GM18508 (cell line): ENCODE results near the gene HAGHL.
"Not testable (repeated sequence)": the region's sequence is repeated elsewhere in the genome, so short reads cannot be mapped to it uniquely, and the experiment has no call there.

Experiments
- ATAC-seq: cut with Tn5 transposase; IDR thresholded peaks from one replicate; pipeline ENCODE4 v1.9.1; 2021; ENCODE audit warnings: moderate number of reproducible peaks; ENCODE audit not compliant: insufficient read depth, unreplicated experiment

Gene HAGHL

DNA sequence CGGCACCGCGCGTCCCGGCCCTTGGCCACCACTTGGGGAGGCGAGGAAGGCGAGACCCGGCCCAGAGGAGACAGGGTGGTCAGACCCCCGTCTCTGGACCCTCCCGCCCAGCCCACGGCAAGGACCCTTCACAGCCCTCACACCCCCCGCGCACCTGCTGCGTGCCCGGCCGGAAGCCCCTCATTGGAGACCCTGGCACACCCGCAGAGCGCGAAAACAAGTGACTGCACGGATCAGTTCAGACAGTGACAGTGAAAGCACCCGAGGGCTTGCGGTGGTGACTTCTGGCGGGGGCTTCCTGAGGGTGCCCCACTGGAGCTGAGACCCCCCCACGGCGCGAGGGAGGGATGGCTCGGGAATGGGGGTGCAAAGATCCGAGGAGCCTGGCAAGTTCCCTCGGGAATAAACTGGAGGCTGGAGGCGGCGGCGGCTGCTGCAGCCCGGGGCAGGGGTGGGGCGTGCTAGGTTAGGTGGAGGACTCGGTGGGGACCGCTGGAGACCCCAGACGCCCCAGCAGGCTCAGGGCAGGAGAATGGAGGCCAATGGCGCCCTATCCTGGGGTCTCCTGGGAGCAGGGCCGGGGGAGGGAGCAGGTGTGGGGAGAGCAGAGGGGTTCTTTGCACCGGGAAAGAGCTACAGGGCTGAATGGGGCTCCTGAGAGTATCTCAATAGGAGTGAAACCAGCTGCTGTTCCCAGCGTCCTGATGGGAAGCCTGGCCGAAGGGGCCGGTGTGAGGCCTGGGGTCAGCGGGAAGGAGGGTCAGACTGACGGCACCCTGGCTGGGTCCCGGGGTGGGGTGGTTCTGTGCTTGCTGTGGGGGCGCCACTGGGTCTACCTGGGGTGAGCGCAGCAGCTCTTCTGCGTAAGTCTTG lies 20.5 kb upstream of the HAGHL start:
- ATAC-seq: no peak

DNA sequence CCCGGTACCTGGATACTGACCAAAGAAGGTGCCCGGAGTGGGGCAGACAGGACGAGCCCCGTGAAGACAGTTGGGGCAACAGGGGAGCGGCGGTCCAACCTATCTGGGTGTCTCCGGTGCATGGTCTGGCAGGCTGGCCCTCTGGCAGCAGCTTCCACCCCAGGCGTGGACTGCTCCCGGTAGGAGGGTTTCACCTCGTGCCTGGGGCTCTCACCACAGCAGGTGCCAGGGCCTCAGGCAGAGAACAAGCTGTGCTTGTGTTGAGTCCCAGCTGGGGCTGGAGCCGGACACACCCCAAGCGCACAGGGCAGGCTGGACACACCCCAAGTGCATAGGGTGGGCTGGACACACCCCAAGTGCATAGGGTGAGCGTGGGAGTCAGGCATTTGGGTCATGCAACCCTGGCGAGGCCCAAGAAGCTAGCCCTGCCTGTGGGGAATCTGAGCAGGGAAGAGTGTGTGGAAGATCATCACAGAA lies 19.8 kb upstream of the HAGHL start:
- no peak for ATAC-seq

DNA sequence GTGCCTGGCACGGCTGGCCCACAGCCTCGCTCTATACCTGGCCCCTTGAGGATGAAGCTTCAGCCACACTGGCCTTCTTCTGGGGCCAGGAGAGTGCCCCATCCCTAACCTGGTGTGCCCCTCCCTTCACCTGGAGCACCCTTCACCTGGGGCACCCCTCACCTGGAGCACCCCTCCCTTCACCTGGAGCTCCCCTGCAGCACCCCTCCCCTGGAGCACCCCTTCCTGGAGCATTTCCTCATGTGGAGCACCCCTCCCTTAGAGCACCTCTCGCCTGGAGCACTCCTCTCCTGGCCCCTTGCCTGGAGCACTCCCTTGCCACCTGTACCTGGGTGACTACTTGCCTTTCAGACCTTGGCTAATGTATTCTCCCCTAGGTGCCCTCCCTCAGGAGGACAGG lies 18.9 kb upstream of the HAGHL start:
- ATAC-seq: no peak

DNA sequence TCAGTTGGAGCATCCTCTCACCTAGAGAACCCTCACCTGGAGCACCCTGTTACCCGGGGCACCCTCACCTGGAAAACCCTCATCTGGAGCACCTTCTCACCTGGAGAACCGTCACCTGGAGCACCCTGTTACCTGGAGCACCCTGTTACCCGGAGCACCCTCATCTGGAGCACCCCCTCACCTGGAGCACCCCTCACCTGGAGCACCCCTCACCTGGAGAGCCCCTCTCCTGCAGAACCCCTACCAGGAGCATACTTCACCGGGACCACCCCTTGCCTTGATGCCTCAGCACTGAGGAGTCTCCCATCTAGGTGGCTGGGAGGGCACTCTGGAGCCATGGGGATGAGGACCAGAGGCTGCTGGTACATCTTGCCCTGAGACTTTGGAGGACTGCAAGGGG lies 17.9 kb upstream of the HAGHL start:
- ATAC-seq: no peak

DNA sequence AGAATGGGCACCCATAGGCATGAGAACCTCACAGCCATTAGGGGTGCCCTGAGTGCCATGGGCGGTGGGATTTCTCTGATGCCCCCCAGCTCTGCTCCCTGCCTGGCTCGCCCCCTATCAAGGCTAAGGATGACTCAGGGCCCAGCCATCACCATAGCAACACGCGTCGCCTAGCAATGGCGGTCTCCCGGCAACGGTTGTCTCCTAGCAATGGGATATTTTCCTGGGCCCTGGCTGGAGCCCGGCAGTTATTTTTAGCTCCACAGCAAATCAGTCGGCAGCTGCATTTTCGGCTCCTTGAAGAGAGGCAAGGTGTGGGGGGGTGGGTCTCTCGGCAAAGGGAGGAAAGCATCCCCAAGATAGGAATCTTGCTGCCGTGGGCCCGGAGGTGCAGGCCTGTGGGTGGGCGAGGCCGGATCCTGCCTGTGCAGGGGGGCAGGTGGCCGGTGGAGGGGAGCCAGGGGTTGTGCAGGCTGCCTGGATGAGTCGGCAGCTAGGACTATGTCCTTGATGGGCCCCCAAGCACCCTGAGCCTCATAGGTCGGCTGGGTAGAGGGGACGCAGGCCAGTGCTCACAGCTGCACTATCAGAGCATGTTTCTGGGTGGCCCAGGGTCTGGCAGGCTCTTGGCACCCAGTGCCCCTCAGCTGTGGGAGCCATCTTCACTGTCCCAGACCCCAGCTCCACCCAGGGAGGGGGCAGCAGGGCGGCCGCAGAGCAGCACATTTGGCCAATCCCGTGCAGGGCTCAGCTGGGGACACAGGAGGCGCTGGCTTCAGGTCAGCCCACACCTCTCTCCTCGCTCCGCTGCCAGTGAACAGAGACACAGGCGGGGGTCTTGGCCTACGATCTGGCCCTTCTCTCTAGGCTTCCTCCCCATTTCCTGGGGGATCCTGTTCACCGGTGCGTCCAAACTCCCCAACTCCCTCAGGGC lies 17.1 kb upstream of the HAGHL start:
- no peak for ATAC-seq

DNA sequence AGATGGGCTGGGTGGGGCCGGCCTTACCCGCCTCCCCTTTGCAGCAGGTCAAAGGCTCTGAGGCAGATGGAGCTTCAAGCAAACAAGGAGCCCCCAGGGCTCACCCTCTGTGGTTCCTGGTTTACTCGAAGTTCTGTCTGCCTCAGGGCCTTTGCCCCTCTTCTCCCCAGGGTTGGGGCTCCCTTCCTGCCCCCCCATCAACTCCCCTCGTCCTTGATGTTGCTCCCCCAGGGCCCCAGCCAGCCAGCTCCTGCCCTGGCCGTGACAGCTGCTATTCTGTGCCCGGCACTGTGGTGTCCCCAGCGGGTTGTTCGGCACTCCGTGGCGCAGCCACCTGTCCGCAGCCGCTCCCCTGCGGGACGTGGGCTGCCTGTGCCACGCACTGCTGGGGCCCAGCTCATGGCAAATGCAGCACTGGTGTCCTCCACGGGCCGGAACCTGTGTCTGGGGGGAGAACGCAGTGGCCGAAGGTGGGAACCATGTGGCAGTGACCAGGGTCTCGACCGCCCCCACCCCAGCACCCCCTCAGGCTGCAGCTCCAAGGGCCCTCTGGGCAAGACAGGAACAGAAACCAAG lies 16.3 kb upstream of the HAGHL start:
- ATAC-seq: no peak

DNA sequence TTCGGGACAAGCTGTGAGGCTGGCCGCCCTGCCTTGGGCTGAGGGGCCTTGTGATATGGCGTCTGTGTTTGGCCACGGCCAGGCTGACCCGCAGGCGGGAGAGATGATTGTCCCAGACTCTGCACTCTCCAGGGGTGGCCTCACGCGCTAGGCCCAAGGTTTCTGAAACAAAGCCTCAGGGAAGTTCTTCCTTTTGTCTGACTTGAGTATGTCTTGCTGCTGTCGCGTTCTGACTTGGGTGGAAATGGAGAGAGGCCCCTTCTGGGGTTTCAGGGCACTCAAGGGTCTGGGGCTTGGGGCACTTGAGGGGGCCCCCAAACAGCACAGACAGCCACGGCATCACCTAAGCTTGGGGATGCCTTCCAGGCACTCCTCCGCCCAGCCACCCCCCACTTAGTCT lies 15.8 kb upstream of the HAGHL start:
- ATAC-seq: no peak

DNA sequence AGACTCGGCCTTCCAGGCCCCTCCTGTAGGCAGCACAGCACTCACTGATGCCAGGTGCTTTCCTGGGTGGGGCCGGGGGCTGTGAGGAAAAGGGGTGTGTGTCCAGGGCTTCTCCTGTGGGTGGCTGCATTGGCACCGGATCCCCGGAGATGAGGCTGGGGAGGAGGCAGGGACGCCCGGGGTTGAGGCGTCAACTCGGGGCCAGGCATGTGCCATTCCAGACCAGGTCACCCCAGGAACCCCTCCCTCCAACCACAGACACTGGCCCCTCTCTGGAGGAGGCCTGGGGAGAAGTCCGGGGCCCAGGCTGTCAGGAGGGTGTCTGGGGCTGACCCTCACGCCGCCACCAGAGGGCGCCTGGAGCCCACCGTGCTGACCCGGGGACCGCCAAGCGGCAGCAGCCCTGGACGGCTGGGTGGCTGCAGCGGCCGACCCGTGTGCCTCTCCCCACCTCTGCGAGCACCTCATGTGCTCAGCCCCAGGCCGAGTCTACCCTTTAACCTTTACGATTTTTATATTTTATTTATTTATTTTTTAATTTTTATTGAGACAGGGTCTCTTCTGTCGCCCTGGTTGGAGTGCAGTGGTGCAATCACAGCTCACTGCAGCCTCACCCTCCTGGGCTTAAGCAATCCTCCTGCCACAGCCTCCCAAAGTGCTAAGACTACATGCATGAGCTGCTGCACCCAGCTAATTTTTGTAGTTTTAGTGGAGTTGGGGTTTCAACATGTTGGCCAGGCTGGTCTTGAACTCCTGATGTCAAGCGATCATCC lies 15.2 kb upstream of the HAGHL start:
- ATAC-seq: no peak

DNA sequence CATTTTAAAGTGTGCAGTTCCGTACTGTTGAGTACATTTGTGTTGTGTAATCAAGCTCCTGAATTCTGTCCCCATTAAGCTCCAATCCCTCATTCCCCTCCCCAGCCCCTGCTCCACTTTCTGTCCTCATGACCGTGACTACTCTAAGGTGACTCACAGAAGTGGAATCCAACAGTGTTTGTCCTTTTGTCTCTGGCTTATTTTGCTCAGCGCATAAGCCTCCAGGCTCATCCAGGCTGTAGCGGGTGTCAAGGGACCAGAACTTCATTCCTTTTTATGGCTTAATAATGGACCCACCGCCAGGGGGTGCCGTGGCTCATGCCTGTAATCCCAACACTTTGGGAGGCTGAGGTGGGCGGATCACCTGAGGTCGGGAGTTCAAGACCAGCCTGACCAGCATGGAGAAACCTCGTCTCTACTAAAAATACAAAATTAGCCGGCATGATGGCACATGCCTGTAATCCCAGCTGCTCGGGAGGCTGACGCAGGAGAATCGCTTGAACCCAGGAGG lies 14.1 kb upstream of the HAGHL start:
- not testable (repeated sequence) for ATAC-seq

DNA sequence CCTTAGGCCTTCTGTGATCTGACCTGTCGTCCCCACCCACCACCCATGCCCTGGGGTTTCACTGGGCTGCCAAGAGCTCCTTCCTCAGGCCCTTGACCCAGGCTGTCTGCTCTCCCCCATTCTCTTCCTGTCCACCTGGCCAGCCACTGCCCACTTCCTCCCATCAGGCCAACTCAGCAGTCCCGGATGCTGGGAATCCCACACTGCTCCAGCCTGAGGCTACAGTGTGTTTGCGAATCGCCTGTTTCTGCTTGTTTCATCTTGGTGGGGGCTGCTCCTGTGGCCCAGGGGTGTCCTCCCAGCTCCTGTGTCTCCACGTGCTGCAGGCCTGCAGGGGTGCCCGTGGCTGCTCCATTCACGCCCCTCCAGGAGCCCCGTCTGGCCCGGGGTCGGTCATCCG lies 12.8 kb upstream of the HAGHL start:
- ATAC-seq: no peak

DNA sequence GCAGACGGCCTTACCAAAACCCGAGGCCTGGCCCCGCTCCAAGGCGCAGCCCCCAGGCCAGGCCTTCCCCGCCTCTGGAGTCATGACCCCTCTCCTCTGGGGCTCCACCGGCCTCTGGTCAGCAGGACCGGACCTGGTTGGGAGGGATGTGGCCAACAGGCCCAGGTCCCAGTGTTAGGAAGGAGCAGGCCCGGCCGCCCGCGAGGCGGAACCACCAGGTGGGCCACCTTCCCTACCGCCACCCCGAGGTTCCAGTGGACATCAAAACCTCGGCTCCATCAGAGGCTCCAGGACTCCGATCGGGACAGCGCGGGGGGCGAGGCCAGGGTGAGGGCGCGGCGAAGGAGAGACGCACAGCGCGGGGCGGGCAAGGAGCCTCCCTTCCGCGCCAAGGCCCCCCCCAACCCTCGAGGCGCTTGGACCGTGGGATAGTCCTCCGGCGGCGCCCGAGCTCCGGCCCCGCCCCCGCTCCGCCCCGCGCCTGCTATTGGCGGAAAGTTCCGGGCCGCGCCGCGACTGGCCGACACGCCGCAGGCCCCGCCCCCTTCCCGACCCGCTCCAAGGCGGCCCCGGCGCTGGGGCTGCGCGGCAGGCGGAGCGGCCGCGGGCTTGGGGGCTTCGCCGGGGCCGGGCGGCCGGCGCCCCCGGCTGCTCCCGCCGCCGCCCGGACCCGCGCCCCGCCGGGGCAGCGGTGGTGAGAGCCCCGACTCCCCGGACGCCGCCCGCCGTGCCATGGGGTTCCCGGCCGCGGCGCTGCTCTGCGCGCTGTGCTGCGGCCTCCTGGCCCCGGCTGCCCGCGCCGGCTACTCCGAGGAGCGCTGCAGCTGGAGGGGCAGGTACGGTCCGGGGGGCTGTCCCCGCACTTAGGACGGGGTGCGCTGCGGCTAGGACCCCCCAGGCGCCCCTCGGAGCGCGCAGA lies 12.1 kb upstream of the HAGHL start, which contains the start of gene METRN:
METRN (plus strand) TSS at position 561 of the 919 bp plus-strand sequence; CDS start at position 733, 172 bp downstream.
- no peak for ATAC-seq

DNA sequence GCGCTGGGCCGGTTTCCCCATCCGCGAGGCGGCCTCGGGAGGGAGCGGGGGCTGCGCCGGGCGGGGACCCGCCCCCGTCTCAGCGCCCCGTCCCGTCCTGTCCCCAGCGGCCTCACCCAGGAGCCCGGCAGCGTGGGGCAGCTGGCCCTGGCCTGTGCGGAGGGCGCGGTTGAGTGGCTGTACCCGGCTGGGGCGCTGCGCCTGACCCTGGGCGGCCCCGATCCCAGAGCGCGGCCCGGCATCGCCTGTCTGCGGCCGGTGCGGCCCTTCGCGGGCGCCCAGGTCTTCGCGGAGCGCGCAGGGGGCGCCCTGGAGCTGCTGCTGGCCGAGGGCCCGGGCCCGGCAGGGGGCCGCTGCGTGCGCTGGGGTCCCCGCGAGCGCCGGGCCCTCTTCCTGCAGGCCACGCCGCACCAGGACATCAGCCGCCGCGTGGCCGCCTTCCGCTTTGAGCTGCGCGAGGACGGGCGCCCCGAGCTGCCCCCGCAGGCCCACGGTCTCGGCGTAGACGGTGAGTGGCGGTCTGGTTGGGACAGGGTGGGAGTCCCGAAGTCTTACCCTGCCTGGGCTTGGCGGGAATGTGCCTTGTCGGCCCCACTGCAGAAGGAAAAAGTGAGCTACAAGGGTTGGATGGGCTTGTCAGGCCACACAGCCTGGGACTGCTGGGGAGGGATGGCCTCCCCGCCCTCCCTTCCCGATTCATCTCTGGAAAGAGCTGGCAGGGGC lies 11.3 kb upstream of the HAGHL start:
- ATAC-seq: no peak

DNA sequence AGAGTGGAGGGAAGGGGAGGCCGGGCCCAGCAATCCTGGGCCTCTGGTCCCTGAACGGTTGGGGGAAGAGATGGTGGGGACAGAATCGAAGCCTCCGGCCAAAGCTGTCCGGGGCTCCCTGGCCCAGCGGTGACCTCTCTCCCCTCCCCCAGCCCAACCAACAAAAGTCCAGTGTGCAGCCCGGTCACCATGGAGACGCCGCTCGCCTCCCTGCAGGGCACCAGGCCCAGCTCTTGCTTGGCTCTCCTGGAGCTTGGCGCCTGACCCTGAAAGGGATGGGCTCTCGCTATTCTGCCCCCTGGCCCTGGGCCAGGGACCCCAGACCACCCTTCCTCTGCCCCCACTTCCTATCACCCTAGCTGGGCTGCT lies 10.7 kb upstream of the HAGHL start:
- ATAC-seq: no peak

DNA sequence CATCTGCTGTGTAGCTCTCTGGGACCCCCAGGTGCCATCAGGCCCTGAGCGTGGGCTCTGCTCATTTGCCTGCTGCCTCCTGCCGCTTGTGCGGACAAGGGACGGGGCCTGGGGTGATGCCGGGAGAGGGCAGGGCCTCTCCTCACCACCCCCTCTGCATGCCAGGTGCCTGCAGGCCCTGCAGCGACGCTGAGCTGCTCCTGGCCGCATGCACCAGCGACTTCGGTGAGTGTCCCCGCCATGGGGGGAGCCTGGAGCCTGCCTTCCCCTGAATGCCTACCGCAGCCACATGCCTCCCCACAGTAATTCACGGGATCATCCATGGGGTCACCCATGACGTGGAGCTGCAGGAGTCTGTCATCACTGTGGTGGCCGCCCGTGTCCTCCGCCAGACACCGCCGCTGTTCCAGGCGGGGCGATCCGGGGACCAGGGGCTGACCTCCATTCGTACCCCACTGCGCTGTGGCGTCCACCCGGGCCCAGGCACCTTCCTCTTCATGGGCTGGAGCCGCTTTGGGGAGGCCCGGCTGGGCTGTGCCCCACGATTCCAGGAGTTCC lies 10.1 kb upstream of the HAGHL start:
- no peak for ATAC-seq

DNA sequence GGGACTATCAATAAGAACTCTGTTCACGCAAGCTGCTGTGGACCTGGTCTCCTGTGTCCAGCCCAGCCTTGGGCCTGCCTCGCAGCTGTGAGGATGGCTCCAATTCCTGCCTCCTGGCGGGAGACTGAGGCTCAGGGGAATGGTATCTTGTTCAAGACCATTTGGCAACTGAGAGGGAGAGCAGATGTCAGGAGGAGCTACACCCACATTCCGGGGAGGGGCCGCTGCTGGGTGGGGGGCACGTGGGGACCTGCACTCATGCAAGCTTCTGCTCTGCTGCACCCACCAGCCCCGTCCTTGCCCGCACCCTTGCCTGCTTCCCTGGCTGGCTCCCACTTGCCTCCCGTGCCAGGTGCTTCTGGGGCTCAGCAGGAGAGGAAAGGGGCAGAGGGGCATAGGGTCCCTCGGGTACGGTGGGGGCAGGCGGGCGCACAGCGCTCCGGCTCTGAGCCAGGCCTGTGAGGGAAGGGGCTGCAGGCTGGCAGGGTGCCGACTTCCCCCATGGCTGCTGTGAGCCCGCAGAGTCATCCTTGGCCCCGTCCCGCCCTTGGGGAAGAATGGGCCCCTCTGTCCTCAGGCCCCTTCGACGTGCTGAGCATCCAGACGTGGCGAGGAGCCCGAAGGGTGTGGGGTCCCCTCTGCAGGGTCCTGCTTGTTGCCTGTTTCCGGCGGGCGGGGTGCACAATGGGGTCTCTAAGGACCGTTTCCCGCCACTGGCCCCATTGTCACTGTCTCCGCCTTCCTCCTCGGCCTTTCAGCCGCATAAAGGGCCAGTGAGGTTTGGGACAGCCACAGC lies 9.3 kb upstream of the HAGHL start:
- no peak for ATAC-seq

DNA sequence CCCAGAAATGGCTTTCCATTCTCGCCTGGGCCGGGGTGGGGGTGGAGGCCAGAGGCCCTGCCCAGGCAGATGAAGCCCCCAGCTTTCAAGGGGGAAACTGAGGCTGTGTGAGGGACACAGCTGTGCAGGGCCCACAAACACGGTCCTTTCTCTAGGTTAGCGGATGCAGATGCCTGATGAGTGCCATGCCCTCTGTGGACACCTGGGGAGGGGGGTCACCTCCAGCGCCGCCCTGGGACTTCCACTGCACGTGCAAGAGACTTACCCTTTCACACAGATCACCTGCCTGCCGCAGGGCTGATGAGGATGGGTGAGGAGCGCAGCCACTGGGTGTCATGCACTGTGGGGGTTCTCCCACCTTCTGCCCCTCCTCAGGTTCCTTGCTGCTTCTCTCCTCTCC lies 8.5 kb upstream of the HAGHL start:
- ATAC-seq: no peak

DNA sequence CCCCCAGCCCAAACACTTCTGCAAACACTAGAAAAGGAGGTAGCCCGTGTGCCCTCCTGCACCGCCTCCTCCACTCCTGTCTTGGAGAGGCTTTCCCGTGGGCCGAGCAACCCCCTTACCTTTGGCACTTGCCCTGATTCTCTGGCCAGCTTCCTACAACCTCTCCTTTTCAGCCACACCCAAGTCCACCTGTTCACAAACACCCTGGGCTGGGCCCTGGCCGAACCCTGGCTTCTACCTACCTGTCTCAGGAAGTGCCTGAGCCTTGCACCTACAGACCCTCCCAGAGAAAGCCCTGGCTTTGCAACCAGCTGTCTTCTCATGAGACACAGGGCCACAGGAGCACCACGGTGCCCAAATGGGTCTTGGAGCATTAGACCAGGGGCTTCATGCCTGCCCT lies 8.0 kb upstream of the HAGHL start:
- ATAC-seq: no peak
